Forelimb muscle (tissue), 1 donor: ENCODE measurements around the gene ZNHIT3. TPM values are rescaled to one million over a fixed set of nuclear protein-coding genes. Genes with fewer than 3 reads are reported as not detected.
A peak's percentile ranks its signal among the peaks of the same experiment; 100 is the strongest.

Source experiments
- DNase-seq: peaks from one replicate; pipeline ENCODE4 v3.0.0-alpha.2; 2013; ENCODE audit warnings: low read depth
- polyA plus RNA-seq: library from polyadenylated mRNA; unstranded; fragments of 120-200 nt; gene quantifications from one replicate; pipeline ENCODE4 v1.2.1, GENCODE V29; 2013; ENCODE audit not compliant: insufficient read length

Gene ZNHIT3
- polyA plus RNA-seq, 1 donor = 58.1 TPM

DNA sequence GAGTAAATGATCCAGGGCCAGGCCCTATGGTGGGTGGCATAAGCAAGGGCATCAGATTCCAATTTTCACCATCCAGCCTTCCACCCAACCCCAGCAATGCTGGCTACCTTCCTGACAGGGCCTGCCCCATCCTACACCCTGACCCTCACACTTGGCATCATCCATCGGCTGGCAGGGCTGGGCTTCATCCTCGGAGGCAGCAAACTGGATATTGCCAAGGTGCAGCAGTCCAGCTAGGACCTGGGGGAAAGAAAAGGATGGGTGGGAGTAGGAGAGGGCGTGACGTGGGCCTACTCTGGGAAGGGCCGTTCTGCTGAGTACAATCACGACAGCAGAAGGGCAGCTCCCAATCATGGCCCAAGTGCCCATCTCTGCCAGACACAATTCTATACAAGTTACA is 24.7 kb downstream of the ZNHIT3 start:
- no peak for DNase-seq

DNA sequence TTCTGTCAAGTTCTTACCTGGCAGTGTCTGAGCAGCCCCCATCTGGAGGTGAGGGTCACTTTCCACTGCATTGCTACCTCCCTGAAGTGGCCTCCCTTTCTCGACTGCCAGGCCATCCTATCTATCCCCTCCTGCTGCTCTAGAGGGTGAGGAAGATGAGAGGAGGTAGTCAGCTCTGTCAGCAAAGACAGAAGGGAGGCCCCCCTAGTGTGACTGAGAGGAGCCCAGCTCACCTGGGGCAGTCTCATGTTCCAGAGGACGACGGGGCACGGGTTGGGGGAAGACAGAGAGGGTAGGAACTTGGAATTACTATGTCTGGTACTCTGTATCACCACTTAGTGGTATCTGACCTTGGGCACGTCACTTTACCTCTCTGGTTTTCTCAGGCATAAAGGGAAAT is 26.2 kb downstream of the ZNHIT3 start:
- no peak for DNase-seq

DNA sequence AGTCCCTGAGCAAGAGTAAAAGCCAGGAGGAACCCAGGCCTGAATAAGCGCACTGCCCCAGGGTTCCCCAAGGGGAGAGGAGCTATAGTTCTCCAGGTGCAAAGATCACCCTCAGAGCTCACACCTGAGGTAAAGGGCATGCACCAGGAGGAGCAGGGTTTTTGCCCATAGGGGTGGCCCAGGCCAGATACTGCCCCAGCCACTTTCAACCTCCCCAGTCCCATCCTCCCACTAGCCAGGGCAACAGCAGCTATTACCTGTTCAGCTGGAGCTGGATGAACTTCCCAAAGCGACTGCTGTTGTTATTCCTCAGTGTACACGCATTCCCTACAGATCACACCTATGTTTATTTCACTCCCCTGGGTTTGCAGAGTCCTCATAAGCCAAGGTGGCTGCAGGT is 28.4 kb downstream of the ZNHIT3 start:
- DNase-seq = no peak

DNA sequence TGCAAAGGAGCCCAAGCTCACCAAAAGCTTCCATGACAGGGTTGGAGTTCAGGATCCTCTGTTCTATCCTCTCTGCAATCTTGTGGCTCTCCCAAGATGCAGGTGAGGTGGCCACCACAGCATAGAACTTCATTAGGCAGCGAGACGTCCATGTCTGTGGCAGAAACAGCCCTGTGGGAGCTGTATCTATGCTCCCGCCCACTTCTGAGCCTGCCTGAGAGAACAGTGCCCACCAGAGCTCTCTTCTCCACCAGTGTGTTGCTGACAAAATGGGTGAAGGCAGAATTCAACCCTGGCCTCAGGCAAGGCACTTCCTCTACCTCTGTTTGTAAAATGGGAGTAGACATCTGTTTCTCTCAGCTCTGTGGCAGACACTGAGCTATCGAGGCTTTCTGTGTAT is 29.4 kb downstream of the ZNHIT3 start:
- DNase-seq = no peak

DNA sequence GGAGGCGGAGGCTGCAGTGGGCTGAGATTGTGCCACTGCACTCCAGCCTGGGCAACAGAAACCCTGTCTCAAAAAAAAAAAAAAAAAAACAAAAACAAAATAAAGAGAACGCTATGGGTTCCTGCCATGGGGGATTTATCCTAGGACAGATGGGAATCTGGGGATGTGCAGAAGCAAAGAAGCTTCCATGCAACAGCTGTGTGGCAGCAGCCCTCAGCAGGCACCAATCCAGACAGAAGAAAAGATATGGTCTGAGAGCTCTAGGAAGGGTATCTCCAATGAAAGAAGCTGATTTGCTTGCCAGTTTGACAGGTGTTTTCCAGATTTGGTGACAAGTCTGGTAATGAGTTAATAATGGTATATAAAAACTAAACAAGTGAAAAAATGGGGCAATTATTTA is 36.6 kb downstream of the ZNHIT3 start:
- DNase-seq = no peak

DNA sequence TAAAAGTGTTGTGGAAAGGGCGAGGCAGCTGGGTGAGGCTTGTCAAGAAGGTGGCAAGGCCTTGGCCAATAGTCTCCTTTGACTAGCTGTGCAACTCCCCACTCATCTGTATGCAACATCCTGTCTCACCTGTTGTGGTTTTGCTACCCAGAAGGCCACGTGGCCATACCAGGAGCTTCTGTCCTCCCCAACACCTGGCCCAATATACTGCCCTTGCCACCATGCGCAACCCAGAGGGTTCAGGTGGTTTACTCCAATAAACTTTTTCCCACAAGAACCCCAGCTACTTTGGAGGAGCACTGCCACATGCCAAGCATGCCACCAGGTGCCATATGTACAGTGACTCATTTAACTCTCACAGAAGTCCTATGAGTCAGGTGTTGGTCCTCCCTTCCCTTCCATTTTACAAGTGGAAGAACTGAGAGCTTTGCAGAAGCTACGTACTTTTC is 38.0 kb downstream of the ZNHIT3 start:
- no peak for DNase-seq

DNA sequence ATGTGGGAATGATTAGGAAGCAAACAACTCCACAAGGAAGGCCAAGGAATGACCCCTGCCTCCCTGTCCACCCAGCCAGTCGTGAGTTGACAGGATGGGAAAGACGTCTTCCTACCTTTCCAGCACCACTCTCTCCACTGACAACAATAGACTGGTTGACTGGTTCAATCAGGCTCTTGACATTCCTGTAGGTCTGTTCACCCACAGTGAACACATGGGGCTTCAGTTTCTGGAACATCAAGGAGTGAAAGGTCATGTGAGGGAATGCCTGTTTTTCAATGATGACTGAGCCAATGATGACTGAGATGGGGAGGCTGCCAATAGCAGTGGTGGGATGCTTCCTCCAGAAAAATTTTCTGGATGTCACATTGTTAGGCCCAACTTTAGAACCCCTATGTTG is 38.6 kb downstream of the ZNHIT3 start:
- no peak for DNase-seq

DNA sequence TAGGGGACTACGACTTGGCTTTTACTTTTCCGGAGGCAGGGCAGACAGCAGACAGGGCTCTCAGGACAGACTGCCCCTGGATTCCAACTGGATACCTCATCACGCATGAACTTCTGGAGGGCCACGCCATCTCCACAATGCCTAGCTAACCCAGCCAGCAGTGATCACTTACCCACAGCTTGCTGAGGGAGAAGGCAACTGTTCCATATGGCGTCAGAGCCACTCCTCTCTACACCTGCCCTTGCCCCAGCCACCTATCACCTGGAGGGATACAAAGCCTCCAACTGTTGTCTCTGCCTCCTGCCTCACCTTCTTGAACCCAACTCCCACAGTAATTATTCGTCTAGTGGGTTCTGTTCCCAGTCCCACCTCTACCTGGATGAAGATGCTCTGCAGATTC is 39.4 kb downstream of the ZNHIT3 start:
- no peak for DNase-seq

DNA sequence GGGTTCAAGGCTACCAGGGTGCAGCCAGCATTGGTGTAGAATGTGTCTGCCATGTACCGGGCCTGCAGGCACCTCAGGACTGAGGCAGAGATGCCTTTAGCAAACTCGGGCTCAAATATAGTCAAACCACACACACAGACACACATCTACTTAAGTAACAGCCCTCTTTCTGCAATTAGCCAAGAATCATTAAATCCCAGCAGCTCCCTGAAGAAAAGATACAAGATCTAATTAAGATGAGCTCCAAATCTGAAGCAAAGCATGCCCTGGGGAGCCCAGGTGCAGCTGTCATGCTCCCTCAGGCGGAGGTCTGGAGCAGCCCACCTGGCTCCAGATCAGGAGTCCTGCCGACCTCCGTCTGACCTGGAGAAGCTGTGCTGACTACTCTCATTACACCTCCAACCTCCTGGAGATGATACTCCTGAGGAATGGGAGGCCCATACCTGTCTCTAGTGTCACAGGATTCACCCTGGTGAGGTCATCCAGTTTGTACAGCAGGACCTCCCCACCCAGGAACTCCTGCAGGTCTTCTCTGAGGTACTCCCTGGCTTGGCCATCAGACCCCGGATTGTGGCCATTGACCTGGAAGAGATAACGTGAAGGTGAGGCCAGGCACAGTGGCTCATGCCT is 41.3 kb downstream of the ZNHIT3 start:
- DNase-seq = no peak

DNA sequence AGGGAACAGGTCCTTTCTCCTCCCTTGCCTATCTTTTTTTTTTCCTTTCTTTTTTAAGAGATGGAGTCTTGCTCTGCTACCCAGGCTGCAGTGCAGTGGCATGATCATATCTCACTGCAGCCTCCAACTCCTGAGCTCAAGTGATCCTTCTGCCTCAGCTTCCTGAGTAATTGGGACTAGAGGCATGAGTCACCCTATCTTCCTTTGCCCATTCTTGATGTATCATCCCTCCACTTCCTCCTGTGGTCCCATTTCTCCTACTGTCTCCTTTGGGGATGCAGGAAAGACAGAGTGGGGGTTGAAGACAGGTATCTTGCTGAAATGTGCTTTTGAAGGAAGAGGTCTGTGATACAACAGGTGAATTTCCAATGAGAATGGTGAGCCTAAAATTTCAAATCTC is 42.6 kb downstream of the ZNHIT3 start:
- DNase-seq = no peak

DNA sequence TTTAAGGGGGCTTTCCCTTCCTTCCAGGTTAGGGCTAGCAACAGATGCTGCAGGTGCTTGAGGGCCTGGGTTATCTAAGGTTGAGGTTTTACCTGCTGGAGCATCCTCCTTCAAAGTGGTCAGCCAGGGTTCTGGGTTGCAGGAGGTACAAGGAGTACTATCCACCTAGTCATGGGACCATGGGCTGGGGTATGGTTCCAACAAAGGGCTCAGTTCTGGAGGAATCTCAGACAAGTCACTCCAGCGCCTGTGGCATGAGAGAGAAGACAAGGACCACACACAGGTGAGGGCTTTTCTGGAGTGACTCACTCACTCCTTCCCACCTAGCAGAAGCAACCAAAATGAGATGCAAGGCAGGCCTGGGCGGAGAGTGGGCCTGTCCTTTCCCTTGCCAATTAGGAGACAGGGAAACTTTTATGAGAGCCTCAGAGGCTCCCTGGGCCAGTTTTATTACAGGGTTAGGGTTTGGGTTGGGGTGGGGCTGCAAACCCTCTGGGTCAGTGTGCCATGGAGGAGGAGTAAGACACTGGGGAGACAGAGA is 46.0 kb downstream of the ZNHIT3 start:
- no peak for DNase-seq

DNA sequence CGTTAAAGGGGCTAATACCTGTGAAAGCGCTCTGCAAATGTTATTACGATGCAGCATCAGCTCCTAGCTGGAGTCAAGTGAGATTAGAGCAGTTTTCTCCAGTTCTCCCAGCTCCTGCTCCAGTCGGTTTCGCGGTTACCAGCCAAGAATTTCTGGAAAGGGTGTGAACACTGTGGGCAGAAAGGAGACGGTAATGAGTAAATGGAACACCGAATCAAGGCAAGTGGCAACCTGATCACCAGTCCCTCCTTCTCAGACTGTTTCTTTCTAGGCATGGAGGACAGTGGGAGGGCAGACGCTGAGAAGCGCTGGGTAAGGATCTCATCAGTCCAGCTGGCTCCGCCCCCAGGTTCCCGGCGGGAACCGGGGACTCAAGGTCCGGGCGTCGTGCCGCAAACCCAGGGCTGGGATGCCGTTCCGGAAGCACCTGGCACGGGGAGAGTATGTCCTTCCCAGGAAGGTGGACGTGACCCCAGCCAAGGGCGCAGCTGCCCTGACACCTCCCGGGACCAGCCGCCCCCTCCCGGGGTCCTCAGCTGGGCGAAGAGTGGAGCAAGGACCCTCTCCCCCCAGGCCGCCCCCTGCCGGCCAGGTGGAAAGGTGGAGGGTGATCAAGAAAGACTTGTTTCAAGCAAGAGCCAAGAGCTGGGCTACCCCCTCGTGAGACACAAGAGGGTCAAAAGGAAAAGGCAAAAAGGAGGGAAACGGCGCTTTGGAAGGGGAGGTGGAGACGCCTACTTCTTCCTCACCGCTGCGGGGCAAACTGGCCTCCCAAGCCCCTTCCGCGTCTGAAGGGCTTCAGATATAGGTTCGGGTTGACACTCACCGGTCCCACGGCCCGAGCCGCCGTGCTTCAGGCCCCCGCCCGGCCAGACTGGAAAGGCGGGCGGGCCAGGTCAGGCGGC is 47.7 kb downstream of the ZNHIT3 start:
- no peak for DNase-seq

DNA sequence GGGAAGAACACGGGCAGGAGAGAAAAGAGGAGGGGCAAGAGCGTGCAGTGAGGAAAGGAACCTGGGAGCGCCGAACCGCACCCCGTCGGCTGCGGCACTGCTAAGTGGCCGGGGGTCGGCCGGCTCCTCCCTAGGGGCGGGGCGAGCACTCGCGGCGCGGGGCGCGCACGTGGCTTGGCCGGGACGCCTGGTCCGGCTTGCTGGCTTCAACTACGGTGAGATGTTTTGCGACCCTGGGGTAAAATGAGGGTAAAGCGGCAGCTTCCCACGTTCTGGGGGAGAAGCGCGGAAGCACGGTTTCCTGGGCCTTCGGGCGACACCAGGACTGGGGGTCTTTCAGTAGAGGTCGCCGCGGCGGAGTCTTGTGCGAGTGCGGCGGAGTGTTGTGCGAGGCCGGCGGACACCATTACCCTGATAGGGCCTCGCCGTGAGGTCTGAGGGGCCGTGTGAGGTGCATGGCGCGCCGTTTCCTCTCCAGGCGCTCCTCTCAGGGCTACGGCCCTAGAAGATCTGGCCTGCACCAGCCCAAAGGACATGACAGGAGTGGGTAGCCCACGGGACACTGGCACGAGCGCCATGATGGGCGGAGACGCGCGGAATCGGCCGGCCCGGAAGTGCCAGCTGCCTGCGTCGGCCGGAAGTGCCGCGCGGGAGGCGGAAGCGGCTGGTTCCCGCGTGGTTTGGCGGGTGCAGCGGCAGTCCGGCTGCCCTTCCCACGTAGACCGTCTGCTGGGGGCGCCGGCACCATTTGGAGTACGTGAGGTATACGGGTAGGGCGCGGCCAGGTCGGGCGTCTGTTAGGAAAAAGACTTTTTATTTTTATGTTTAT is 48.6 kb downstream of the ZNHIT3 start, which contains the start of the genes MYO19 and PIGW:
Gene MYO19 (minus strand): TSS at position 29 of the 829 bp plus-strand sequence. CDS start 2,330 bp downstream, outside the sequence.
Gene PIGW (plus strand): TSS at position 148 of the 829 bp plus-strand sequence. CDS start 2,115 bp downstream, outside the sequence.
- DNase-seq = peak; percentile 52

DNA sequence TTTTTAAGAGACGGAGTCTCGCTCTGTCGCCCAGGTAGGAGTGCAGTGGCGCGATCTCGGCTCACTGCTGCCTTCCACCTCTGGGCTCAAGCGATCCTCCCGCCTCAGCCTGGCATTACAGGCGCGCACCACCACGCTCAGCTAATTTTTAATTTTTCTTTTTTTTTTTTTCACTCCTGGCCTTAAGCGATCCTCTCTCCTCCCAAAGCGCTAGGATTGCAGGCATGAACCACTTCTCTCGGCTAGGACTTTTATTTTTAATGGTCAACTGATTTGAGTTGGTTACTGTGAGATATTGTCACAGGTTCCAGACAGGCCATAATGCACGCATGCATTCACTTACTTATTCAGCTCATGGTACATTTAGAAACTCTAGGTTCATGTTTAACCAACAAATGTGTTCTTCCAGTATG is 49.2 kb downstream of the ZNHIT3 start:
- DNase-seq = no peak

DNA sequence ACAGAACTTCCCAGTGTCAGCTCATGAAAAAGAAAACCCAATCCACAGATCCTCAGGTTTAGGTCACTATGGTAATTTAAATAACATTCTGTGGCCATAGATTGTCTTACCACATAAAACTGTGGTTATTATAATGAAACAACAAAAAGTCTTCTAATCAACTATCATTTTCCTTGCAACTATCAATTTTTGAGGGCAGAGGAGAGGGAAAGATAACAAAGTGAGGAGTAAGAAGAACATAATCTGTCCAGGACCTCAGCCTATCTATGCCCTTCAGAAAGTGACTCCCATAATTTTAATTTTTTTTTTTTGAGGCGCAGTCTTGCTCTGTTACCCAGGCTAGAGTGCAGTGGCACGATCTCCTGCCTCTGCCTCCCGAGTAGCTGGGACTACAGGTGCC is 54.2 kb downstream of the ZNHIT3 start:
- DNase-seq = no peak

DNA sequence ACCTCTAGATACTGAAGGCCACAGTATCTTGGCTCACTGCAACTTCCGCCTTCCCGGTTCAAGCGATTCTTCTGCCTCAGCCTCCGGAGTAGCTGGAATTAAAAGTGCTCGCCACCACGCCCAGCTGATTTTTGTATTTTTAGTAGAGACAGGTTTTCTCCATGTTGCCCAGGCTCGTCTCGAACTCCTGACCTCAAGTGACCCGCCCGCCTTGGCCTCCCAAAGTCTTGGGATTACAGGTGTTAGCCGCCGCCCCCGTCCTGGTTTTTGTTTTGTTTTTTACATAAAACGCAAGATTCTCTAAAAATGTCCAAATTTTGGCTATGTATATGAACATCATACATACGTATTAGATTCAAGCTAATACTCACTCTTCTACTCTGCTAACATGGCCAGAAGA is 56.3 kb downstream of the ZNHIT3 start:
- DNase-seq = no peak

DNA sequence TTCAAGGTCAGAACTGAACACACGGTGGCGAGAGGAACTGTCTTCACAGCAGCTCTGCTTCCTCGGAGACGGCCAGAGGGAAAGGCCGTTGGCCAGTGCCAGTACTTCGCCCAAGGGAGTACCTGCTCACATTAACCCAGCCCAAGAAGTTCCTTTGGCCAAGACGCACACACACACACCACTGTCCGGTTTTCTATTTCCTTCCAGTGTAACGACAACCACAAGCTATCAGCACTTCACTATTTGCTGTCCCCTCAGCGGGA is 57.5 kb downstream of the ZNHIT3 start:
- peak; percentile 26 for DNase-seq

DNA sequence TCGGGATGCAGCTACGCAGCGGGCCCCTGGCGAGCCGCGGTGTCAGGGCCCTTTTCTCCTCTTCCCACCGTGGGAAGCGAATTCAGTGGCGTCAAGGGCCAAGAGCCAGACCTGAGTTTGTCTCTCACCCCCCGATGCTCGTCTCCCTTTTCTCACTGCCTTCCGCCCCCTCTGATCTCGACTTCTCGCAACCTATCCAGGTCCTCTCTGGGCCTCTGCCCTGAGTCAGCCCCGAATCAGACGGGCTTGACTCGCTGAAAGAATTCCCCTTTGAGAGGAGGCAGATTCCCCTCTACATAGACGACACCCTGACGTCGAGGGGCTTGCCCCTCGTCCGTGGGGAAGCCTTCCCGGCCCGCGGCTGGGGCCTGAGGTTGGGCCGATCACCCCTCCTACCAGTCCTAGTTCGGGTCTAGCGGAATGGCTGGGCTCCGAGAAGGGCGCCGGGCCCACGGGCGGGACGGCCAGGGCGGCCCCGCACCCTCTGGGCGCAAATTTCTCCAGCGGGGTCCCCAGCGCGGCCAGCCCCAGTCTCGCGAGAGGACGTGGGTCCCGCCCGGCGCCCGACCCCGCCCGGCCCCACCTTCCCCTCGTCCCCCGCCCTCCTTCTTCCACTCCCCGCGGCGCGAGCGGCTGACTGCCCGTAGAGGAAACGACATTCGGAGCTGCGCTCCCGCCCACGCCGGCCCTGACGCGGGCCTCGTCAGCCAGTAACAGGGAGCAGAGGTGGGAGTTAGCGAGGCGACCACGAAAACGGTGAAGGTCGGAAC is 58.0 kb downstream of the ZNHIT3 start, which contains the start of gene GGNBP2:
Gene GGNBP2 (plus strand): TSS at position 613 of the 770 bp plus-strand sequence. CDS start 806 bp downstream, outside the sequence.
- peak; percentile 65 for DNase-seq

DNA sequence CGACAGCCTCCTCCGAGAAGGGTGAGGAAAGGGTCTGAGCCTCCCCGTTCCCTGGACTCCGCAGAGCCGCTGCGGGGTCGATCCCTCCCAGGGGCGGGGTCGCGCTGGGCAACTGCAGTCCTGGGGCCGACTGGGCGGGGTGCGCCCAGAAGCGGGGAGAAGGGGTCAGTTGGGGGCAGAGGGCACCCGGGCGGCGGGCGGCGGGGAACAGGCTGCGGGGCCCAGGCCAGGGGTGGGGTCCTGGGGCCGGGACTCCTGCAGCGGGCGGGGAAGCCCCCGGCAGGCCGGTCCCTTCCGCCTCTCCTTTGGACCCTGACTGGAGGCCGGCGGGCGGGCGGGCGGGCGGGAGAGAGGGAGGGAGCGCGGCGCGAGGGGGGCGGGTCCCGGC is 58.6 kb downstream of the ZNHIT3 start:
- DNase-seq = no peak
